ENCODE measurements around the gene TEAD4.

GRCh38 chr12:3040663-3041544, 81.7 kb downstream of the TEAD4 start:
- TF ChIP-seq CTCF (IDR thresholded peaks at IDR 0.05; ENCODE audit: low read depth, low read length) (no peak), EZH2phosphoT487 (IDR thresholded peaks at IDR 0.05; ENCODE audit: low read depth) (no peak)
